Caki2 (cell line): Measurements from ENCODE around the gene ADAMTS6. TPM values are rescaled to one million over a fixed set of nuclear protein-coding genes. Genes with fewer than 3 reads are reported as not detected.

Source experiments
- DNase-seq: peaks from one replicate; pipeline ENCODE4 v3.0.0-alpha.2; 2015; ENCODE audit warnings: low read depth
- in situ Hi-C: cut with HindIII; loops from 2 replicates; pipeline ENCODE4 v1.10.0; 2016; ENCODE audit warnings: low sequenced_read_pairs, low pct_unique_long_range_greater_than_20kb, mixed read lengths
- total RNA-seq: library from RNA; depleted of rRNA; stranded (reverse); fragments of >200 nt; shearing (Covaris generic); gene quantifications from 2 replicates; pipeline ENCODE4 v1.2.3, GENCODE V29; 2014; ENCODE audit warnings: low replicate concordance

The ADAMTS6 gene
- total RNA-seq, 1 experiment from 2014 or later, result not detected

DNA sequence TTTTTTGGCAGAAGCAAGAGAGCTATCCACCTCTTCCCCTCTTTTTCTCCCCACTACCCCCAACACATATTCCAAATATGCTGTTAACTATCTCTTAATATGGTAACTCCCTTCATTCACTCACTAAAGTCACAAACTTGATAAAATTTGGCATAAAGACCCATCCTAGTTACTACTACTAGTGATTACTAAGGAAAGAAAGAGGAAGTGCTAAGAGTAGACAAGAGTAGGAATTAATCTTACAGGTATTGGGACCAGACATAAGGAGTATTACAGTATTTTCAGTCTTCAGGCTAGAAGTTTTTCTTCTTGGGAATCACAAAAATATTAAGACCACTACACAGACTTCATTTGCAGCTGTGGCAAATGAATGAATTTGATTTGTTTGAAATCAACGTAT is 2.2 kb downstream of the ADAMTS6 start:
- DNase-seq, result no peak
- in situ Hi-C loops, result no loop called here

DNA sequence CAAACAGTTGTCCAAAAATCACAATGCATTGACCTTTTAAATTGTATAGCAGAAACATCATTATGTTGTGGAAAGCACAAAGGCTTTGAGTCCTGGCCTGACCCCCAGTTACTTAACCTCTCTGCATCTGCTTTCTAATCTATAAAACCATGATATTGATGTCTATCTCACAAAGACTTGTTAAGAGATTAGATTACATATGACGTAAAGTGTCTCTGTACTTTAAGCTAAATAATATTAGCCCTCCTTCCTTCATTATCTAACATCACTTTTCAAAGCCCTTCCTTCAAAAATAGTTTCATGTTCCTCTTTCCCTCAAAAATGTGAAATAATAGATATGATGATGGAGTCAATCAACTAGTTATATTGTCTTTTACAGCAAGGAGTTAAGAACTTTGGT is 3.4 kb downstream of the ADAMTS6 start:
- in situ Hi-C loops, result no loop called here

DNA sequence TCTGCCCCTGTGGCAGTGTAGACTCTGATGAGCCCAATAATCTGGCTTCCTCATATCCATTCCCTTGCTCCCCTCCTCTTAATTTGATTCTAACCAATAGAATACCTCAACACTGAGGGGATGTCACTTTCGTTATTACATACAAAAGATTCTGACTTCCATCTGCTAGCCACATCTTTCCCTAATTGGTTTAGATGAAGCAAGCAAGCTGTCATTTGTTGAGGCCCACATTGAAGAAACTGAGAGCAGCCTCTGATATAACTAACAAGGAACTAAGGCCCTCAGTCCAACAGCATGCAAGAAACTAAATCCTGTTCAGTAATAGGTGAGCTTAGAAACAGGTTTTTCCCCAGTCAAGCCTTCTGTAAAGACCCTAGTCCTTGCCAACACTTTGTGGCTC is 5.8 kb downstream of the ADAMTS6 start:
- DNase-seq, result no peak
- in situ Hi-C loops, result no loop called here

More for the DNA sequence above, 3.4 kb downstream of the ADAMTS6 start:
- no peak for DNase-seq

DNA sequence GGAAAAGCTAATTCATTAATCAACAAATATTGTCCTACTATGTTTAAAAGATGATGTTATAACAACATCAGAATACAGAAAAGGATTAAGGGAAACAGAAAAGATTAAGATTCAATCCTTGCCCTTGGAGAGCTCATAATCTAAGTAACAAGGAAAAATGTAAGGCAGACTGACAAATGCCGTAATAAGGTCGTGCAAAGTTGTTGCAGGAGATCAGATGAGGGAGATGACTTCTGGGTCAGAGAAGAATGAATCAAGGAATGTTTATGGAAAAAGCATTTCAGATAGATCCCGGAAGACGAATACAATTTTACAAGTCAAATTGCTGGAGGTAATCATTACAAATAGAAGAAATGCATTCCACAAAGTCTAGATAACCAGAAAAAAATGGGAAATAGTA is 6.4 kb downstream of the ADAMTS6 start:
- in situ Hi-C loops, result no loop called here
- no peak for DNase-seq

DNA sequence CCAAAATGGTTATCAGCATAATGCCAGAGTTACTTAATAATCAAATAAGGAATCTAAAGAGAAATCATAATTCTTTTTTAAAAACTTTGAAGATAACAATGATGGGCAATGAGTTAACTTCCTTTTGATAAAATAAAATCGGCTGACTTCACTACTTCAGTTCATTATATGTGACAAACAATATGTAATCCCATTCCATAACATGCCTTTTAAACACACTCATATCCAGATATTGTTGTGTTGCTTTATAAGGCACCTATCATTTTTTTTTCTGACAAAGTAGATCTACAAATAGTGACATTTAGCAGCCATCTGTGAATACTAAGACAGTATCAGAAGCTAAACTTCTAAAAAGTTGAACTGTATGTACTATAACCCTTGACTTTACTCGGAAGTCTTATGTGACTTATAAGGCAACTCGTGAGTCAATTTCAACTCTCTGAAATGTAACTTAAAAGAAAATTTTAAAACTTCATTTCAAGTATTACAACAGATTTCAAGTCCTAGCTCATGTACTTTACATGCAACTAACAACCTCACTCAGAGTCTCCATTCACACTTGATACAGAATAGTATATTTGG is 7.5 kb downstream of the ADAMTS6 start:
- DNase-seq, result no peak
- in situ Hi-C loops, result no loop called here

DNA sequence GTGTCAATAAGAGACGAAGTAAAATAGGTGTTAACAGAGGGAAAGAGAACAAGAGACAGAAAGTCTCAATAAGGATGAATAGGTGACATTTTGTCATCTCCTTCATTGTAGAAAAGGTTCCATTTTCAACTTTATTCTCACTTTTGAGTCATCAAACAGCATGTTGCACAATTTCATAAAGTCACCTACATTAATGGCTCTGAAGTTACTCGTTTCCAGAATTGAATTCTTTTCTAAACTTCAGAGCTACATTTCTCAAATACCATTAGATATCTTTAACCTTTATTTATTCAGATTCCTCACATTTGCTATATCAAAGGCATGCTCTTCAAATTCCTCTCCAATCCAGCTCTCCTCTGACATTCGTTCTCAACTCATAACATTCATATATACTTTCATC is 13.1 kb downstream of the ADAMTS6 start:
- in situ Hi-C loops, result no loop called here
- no peak for DNase-seq

DNA sequence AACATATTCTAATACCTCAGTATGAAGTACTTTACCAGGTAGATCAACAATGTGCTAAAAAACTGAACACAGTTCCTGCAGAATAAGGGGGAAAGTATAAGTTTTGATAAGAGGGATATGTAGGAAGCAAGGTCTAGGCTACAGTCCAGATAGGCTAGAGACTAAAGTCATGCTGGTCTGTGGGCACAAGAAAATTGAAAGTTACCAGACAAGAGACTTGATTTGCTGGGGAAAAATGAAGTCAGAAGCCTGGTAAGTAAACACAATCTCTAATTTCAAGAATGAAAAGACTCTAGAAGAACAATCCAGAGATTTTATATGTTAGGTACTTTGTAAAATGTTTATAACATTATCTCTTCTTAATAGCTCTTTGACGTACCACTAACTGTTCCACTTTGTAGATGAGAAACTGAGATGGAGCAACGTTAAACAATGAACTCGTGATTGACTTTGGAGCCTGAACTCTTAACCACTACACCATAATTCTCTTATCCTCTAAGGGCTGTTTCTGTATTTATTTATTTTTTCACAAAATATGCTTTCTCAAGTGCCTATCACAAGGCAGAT is 19.5 kb downstream of the ADAMTS6 start:
- in situ Hi-C loops, result no loop called here
- DNase-seq, result no peak

DNA sequence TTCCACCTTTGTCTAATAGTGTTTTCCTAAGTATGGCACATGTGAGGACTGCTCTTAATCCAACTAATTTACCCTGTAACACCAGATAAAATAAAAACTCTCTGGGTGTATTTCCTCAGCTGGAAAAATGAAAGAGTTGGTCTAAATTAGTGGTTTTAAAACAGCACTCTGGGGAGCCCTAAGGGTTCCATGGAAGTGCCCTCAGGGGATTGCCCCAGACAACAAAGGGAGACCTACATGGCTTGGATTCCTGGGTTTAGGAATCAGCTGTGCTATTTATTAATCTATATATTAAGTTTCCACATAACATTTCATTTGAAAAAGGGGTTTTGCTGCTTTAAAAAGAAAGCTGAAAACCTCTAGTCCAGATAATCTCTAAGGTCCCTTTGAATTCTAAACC is 20.2 kb downstream of the ADAMTS6 start:
- in situ Hi-C loops, result no loop called here
- DNase-seq, result no peak

DNA sequence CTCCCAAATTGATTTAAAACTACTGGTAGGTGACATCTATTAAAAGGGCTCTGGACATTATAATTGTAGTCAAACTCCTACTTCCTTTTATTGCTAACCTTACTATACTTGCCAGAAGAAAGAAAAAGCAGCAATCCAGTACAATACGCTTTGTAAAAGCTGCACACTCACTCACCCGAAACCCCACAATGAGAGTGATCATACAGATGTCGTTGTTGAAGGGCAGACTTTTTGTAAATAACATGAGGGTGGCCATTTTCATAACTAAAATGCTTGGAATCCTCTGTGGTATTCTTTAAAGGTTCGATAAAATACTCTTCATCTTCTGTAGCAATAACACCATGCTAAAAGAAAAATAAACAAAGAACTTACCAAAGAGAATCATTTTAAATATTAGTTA is 21.7 kb downstream of the ADAMTS6 start:
- in situ Hi-C loops, result no loop called here
- no peak for DNase-seq

DNA sequence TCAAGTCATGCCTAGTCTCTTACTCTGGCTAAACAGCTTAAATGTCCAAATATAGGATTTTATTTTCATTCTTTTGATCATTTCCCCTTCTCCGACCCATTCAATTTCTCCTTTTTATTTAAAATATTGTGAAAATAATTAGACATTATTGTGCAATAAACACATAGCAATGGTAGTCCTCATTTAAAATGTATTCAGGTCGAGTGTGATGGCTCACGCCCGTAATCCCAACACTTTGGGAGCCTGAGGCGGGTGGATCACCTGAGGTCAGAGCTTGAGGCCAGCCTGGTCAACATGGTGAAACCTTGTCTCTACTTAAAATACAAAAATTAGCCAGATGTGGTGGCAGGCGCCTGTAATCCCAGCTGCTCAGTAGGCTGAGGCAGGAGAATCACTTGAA is 26.7 kb downstream of the ADAMTS6 start:
- no peak for DNase-seq
- in situ Hi-C loops, result no loop called here

DNA sequence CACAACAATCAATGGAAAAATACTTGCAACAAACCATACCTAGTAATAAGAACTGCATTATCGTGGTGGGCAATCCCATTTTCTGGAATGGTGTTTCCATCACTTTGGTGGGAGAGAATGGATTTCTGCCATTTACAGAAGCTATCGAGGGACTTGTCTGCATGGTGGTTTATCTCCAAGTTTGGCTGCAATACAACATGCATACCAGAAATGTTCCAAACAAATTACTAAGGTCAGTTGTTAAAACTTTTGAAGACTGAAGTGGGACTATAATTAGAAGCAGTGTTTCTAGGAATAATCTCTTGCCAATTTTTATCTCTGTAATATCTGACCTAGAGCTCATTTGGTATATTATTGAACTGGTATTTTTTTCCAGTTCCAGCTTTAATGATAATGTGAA is 30.3 kb downstream of the ADAMTS6 start:
- DNase-seq, result no peak
- in situ Hi-C loops, result no loop called here

DNA sequence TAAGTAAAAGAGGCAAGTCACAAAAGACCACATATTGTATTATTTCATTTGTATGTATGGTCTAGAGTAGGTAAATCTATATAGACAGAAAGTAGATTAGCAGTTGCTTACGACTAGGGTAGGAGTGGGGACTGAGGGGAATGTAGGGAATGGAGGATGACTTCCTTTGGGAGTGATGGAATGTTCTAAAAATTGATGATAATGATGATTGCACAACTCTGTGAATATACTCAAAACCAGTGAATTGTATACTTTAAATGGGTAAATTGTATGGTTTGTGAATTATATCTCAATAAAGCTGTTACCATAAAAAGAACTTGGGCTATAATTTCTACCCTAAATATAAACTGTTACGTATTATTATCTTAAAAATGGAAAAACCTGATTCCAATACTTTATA is 35.0 kb downstream of the ADAMTS6 start:
- in situ Hi-C loops, result no loop called here
- no peak for DNase-seq

DNA sequence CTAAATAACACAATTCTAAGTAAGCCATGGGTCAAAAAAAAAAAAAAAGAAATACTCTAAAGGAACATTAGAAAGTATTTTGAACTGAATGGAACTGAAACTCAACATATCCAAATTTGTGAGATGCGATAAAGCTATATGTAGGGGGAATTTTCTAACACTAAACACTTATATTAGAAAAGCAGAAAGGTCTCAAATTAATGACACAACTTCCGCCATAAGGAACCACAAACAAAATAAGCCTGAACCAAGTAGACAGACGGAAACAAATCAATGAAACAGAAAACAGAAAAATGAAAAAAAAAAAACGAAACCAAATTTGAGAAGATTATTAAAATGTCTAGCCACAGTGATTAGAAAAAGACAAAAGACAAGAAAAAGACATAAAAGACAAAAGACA is 39.9 kb downstream of the ADAMTS6 start:
- DNase-seq, result no peak
- in situ Hi-C loops, result no loop called here

DNA sequence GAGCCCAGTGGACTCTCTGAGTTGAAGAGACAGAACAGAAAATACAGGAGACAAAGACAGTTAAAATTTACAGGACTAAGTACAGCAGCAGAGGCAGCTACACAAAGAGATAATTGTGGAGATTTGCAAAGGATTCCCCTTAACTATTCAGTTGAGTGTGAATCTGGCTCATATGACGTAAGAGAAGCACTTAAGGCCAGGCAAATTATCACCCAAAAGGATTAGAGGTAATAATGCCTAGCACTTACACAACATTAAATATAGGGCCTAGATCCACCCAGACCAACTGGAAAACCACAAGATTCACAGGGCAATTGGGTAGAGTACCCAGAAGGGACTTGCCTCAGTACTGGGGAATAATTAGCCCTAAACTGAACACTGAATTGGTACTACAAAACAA is 41.3 kb downstream of the ADAMTS6 start:
- in situ Hi-C loops, result no loop called here
- DNase-seq, result no peak

DNA sequence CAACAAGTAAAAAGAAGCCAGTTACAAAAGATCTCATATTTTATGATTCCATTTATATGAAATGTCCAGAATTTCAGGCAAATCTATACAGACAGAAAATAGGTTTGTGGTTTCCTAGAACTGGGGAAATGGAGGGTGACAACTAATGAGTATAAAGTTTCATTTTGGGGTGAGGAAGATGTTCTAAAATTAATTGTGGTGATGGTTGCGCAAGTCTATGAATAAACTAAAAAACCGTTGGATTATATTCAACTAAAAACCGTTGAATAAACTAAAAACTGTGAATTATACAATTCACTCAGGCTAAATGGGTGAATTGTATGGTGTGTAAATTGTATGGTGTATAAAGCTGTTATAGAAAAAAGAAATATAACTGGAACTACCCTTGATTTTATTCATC is 47.6 kb downstream of the ADAMTS6 start:
- in situ Hi-C loops, result no loop called here
- no peak for DNase-seq

DNA sequence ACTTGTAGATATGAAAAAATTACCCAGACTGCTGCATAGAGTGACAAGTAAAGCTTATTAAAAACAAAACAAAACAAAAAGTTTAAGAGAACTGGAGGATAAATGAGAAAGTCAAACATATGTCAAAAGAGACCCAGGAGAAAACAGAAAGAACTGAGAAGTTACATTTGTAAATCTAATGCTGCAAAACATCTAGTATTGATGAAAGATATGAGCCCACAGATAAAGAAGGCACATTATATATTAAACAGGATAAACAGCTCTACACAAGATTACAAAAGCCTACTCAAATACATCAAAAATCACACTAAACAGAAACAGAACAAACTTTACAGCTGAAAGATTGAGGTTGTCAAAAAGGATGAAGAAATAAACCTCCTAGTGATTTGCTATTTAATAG is 55.1 kb downstream of the ADAMTS6 start:
- in situ Hi-C loops, result no loop called here
- DNase-seq, result no peak

DNA sequence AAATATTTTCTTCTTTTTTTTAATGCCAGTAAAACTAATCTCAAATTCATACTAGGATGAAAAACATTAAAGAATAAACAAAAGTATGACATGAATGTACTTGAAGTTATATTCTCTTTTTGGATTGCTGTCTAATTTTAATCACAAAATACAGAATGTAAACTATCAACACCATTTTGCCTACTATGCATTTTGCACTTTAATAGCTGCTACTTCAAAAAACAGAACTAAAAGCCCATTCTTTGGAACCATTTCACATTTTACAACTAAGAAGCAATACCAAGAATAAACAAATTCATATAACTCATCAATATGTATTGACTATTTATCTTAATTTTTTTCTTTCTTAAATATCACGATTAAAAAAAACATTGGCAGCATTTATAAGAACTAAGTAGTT is 58.1 kb downstream of the ADAMTS6 start:
- in situ Hi-C loops, result no loop called here
- no peak for DNase-seq

DNA sequence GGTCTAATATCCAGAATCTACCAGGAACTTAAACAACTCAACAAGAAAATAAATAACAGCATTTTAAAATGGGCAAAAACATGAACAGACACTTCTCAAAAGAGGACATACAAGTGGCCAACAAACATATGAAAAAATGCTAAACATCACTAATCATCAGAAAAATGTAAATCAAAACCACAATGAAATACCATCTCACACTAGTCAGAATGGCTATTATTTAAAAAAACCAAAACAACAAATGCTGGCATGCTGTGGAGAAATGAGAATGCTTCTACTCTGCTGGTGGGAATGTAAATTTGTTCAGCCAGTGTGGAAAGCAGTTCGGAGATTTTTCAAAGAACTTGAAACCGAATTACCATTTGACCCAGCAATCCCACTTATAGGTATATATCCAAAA is 63.1 kb downstream of the ADAMTS6 start:
- DNase-seq, result no peak
- in situ Hi-C loops, result no loop called here

DNA sequence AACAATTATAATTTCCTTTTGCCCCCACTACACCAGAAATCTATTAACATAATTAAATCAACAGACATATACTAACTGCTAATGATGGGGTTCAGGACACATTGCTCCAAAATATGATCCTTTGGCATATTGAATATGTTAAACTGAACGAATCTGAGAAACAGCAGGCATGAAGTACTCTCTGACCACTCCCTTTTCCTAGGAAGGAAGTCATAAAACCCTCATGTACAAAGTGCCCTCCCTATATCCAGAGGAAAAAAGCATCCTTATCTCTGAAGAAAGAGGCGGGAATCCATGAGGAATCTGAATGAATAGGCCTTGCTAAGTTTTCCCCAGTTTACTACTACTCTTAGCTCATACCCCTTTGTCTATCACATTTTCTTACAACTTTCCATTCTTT is 67.9 kb downstream of the ADAMTS6 start:
- in situ Hi-C loops, result no loop called here
- no peak for DNase-seq

DNA sequence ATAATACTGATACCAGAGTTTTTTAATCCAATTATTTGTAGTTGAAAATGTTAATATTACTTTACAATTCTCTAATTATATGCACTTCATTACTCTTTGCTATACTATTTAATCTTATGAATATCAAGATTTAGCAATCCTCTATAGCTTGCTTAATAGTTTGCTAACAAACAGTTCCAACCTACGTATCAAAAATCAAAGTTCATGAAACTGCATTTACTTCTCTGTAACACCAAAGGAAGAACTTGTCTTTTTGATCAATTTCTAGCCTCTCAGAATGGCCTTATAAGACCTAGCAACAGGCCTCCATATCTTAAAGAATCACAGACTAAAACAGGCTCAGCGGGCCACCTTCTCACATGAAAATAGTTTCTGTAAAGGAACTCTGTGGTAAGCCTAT is 68.9 kb downstream of the ADAMTS6 start:
- no peak for DNase-seq
- in situ Hi-C loops, result no loop called here

DNA sequence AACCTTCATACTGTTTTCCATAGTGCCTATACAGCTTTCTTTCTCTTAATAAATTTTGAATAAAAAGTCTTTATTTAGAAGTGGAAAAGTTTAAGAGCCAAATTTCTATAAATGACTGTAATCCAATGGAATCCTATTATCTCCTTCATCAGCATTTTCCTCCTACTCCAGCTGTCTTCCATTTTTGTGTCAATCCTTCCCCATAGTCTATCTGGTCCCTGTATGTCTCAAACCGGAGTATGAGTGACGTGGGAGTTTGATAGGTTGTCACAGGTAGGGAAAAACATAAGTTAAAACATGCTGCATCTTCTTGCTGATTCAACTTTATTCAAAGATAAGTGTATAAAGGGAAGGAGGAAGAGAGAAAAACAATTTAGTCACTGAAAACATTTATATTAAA is 70.4 kb downstream of the ADAMTS6 start:
- in situ Hi-C loops, result no loop called here
- no peak for DNase-seq
